BE2C (cell line): Measurements from ENCODE around the gene ZDHHC17.

ENCODE experiments used
- DNase-seq: peaks from one replicate; pipeline ENCODE4 v3.0.0-alpha.2; 2020
- H3K27me3 ChIP-seq: fragments of 250-450 bp; sonication (Bioruptor Pico); 2 replicates; pipeline ENCODE4 v1.5.1; 2020; ENCODE audit warnings: mild to moderate bottlenecking
- H3K36me3 ChIP-seq: fragments of 250-450 bp; sonication (Bioruptor Pico); 2 replicates; pipeline ENCODE4 v1.5.1; 2020; ENCODE audit warnings: mild to moderate bottlenecking
- H3K4me1 ChIP-seq: fragments of 250-450 bp; sonication (Bioruptor Pico); 2 replicates; pipeline ENCODE4 v1.5.1; 2020
- H3K4me3 ChIP-seq: 2 replicates; pipeline ENCODE4 v1.5.1; 2011; ENCODE audit warnings: low read depth, low read length
- H3K9me3 ChIP-seq: fragments of 250-450 bp; sonication (Bioruptor Pico); 2 replicates; pipeline ENCODE4 v1.5.1; 2020
- TF ChIP-seq, protein P1 (sequence below): IDR thresholded peaks from 2 replicates; pipeline ENCODE4 v1.5.1; 2012; ENCODE audit warnings: mild to moderate bottlenecking, low read depth, low read length

Gene ZDHHC17

DNA sequence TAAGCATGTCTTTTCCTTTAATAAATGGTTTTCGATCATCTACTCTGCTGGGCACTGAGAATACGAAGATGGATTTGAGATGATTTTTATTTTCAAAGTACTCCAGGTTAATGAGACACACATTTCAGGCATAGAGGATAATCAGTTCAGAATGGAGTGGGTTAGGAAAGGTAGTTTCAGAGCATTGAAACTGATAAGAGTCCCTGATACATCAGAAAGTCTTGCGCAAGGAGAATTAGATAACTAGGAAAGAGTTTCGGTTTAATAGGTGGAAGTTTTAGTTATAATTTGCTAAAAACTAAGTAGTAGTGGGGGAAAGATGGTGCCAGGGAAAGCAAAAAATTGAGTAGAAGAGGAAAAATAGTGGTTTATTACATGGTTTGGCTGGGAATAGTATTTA lies 50.1 kb downstream of the ZDHHC17 start:
- DNase-seq = no peak
- Histone ChIP-seq H3K9me3 (no peaks in the 10 kb centered on the region), H3K4me3 (no peak overlapping the region), H3K4me1 (no peaks in the 10 kb centered on the region), H3K27me3 (no peaks in the 10 kb centered on the region), H3K36me3 (peaks cover 6% of the 10 kb centered on the region; the same call in 1 of the 2 replicates)
- TF ChIP-seq, protein P1, sequence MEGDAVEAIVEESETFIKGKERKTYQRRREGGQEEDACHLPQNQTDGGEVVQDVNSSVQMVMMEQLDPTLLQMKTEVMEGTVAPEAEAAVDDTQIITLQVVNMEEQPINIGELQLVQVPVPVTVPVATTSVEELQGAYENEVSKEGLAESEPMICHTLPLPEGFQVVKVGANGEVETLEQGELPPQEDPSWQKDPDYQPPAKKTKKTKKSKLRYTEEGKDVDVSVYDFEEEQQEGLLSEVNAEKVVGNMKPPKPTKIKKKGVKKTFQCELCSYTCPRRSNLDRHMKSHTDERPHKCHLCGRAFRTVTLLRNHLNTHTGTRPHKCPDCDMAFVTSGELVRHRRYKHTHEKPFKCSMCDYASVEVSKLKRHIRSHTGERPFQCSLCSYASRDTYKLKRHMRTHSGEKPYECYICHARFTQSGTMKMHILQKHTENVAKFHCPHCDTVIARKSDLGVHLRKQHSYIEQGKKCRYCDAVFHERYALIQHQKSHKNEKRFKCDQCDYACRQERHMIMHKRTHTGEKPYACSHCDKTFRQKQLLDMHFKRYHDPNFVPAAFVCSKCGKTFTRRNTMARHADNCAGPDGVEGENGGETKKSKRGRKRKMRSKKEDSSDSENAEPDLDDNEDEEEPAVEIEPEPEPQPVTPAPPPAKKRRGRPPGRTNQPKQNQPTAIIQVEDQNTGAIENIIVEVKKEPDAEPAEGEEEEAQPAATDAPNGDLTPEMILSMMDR = no peak

DNA sequence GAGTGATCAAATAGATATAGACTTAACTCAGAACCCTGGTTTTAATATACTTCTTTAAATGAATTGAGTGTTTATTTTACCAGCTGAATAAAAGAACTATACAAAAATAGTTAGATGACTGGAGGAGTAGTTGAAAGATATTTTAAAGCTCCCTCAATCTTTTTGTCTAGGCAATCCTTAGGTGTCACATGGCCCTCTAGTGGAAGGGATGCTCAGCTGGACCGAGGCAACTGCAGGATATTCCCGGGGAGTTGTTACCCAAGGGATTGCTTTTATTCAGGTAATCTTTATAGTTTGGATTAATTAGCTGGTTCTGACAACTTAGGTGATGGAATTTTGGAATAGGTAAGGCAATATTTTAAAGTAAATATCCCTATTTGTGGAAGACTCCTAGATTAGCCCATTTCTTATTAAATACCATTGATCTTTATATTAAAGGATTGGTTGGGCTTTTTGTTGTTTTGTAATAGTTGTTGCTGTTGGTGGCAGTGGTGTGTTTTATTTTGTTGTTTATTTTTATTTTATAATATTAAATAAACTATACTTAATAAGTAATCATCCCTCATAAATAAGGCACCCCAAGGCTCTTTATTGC lies 57.1 kb downstream of the ZDHHC17 start:
- DNase-seq = peak; percentile 34
- no peaks in the 10 kb centered on the region for H3K4me1 ChIP-seq
- no peaks in the 10 kb centered on the region for H3K27me3 ChIP-seq
- TF ChIP-seq, protein P1 = peak; percentile 76
- H3K4me3 ChIP-seq = no peak overlapping the region
- H3K36me3 ChIP-seq = peaks cover 2% of the 10 kb centered on the region; the same call in 1 of the 2 replicates
- no peaks in the 10 kb centered on the region for H3K9me3 ChIP-seq

DNA sequence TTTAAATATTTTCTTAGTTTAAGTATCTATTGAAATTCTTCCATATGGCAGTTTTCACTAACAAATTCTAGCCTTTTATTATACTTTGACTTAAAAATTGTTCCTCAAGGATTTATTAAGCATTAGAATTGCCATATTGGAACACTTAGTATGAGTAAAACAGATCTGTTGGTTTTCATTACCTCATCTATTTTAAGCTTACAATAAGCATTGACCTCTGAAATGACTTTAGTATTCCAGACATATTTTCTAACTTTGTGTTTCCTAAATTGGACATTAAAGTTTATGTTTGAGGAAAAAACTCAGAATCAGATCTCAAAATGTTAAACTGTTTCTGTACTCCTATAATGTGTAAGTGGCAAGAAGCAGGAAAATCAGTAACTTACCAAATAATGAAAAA lies 66.5 kb downstream of the ZDHHC17 start:
- no peak for DNase-seq
- H3K9me3 ChIP-seq = no peaks in the 10 kb centered on the region
- no peaks in the 10 kb centered on the region for H3K4me1 ChIP-seq
- H3K36me3 ChIP-seq = no peaks in the 10 kb centered on the region
- TF ChIP-seq, protein P1 = no peak
- no peak overlapping the region for H3K4me3 ChIP-seq
- H3K27me3 ChIP-seq = no peaks in the 10 kb centered on the region

DNA sequence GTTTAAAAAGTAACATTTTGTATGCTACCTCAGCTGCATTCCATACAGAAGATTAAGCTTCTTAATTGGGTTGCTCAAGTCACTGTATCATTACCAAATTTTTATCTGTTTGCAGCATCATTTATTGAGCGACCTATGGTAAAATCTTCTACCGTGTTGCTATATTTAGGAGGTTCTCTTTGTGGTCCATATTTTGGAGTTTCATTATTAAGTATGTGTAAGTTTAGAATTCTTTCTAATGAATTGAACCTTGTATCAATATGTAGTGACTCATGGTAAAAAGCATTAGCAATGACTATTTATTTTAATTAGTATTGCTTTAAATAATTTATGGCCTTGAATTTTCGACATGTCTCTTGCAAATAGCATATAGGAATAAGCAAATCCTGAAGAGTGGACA lies 72.7 kb downstream of the ZDHHC17 start:
- no peak overlapping the region for H3K4me3 ChIP-seq
- no peaks in the 10 kb centered on the region for H3K4me1 ChIP-seq
- TF ChIP-seq, protein P1 = no peak
- no peaks in the 10 kb centered on the region for H3K27me3 ChIP-seq
- DNase-seq = no peak
- 0 out of 2 replicates have a peak, but pooled peaks cover 2% of the 10 kb centered on the region for H3K36me3 ChIP-seq
- no peaks in the 10 kb centered on the region for H3K9me3 ChIP-seq

DNA sequence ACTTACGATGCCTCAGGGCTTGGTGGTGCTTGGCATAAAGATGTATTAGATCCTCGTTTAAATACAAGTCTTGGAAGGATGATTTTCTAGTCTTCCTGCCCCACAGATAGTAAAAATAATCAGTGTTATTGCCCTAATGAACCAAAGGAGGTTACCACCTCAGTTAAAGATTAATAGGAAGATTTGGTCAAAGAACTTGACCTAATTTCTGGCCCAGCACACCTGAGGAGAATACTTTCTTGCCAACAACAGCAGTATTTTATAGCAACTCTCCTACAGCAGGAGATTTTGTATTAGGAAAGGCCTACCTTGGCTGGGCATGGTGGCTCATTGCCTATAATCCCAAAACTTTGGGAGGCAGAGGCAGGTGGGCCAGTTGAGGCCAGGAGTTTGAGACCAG lies 83.3 kb downstream of the ZDHHC17 start:
- H3K9me3 ChIP-seq = no peaks in the 10 kb centered on the region
- H3K27me3 ChIP-seq = no peaks in the 10 kb centered on the region
- H3K4me1 ChIP-seq = no peaks in the 10 kb centered on the region
- no peak for DNase-seq
- no peaks in the 10 kb centered on the region; the same call in none of the 2 replicates for H3K36me3 ChIP-seq
- H3K4me3 ChIP-seq = no peak overlapping the region
- TF ChIP-seq, protein P1 = no peak

DNA sequence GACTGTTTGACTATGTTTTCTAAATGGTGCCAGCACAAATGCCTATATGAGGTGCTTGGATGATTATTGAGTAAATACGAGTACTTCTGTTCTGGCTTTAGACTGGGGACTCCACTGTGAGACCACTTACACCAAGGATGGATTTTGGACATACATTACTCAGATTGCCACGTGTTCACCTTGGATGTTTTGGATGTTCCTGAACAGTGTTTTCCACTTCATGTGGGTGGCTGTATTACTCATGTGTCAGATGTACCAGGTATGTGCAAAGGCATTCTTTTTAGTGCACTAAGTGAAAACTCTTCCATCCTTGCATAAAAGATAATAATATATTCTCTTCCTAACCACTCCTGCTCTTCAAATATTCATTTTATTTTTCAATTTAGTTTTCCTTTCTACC lies 84.2 kb downstream of the ZDHHC17 start:
- Histone ChIP-seq H3K36me3 (no peaks in the 10 kb centered on the region; the same call in none of the 2 replicates), H3K4me3 (no peak overlapping the region), H3K27me3 (no peaks in the 10 kb centered on the region), H3K4me1 (no peaks in the 10 kb centered on the region), H3K9me3 (no peaks in the 10 kb centered on the region)
- TF ChIP-seq, protein P1 = no peak
- no peak for DNase-seq
